Astrocyte (in vitro differentiated cells and primary cell): Measurements from ENCODE around the gene PRKD2. TPM values are rescaled to one million over a fixed set of nuclear protein-coding genes. Genes with fewer than 3 reads are reported as not detected.
"Not testable (repeated sequence)": the region's sequence is repeated elsewhere in the genome, so short reads cannot be mapped to it uniquely, and the experiment has no call there.

ENCODE experiments used
- DNase-seq: peaks from one replicate; pipeline ENCODE4 v3.0.0-alpha.2; 2010; ENCODE audit warnings: low read depth
- FAIRE-seq: peaks from 2 replicates; lab custom pipeline; 2011; peaks lifted over from hg19 to GRCh38; lab: Jason Lieb, UNC
- H2AFZ ChIP-seq: 2 replicates; pipeline ENCODE4 v1.6.0; 2012; ENCODE audit warnings: low read depth, low read length, inconsistent platforms
- H3K27ac ChIP-seq: 2 replicates; pipeline ENCODE4 v1.5.1; 2011; ENCODE audit warnings: low read depth, low read length, inconsistent platforms
- H3K27me3 ChIP-seq: 2 replicates; pipeline ENCODE4 v1.6.0; 2011; ENCODE audit warnings: low read length, inconsistent platforms; ENCODE audit not compliant: insufficient read depth
- H3K36me3 ChIP-seq: 2 replicates; pipeline ENCODE4 v1.5.1; 2011; ENCODE audit warnings: low read length, inconsistent platforms; ENCODE audit not compliant: insufficient read depth
- H3K4me1 ChIP-seq: 2 replicates; pipeline ENCODE4 v1.5.1; 2011; ENCODE audit warnings: low read length, inconsistent platforms; ENCODE audit not compliant: insufficient read depth
- H3K4me2 ChIP-seq: 2 replicates; pipeline ENCODE4 v1.6.0; 2012; ENCODE audit warnings: low read length, inconsistent platforms
- H3K4me3 ChIP-seq: 2 replicates; pipeline ENCODE4 v1.5.1; 2011; ENCODE audit warnings: low read depth, mild to moderate bottlenecking, low read length, inconsistent platforms; ENCODE audit not compliant: insufficient read depth
- H3K79me2 ChIP-seq: 2 replicates; pipeline ENCODE4 v1.6.0; 2012; ENCODE audit warnings: mild to moderate bottlenecking, low read length, inconsistent platforms; ENCODE audit not compliant: insufficient read depth
- H3K9ac ChIP-seq: 2 replicates; pipeline ENCODE4 v1.6.0; 2012; ENCODE audit warnings: mild to moderate bottlenecking, low read length, inconsistent platforms
- H3K9me3 ChIP-seq: 2 replicates; pipeline ENCODE4 v1.5.1; 2012; ENCODE audit warnings: low read depth, mild to moderate bottlenecking, low read length, inconsistent platforms; ENCODE audit not compliant: insufficient read depth
- H4K20me1 ChIP-seq: 2 replicates; pipeline ENCODE4 v1.6.0; 2012; ENCODE audit warnings: low read length, inconsistent platforms; ENCODE audit not compliant: insufficient read depth
- H3K27ac Mint-ChIP-seq: one replicate; pipeline ENCODE4 v1.8.0; 2021; ENCODE audit warnings: mild to moderate bottlenecking, mixed read lengths; ENCODE audit not compliant: unreplicated experiment
- H3K27me3 Mint-ChIP-seq: one replicate; pipeline ENCODE4 v1.8.0; 2021; ENCODE audit warnings: low read depth, mixed read lengths; ENCODE audit not compliant: unreplicated experiment
- H3K36me3 Mint-ChIP-seq: one replicate; pipeline ENCODE4 v1.8.0; 2021; ENCODE audit warnings: low read depth, mixed read lengths; ENCODE audit not compliant: unreplicated experiment
- H3K4me1 Mint-ChIP-seq: one replicate; pipeline ENCODE4 v1.8.0; 2021; ENCODE audit warnings: low read depth, mixed read lengths; ENCODE audit not compliant: unreplicated experiment
- H3K4me3 Mint-ChIP-seq: one replicate; pipeline ENCODE4 v1.8.0; 2021; ENCODE audit warnings: mild to moderate bottlenecking, moderate library complexity, mixed read lengths; ENCODE audit not compliant: unreplicated experiment
- H3K9me3 Mint-ChIP-seq: one replicate; pipeline ENCODE4 v1.8.0; 2021; ENCODE audit warnings: mild to moderate bottlenecking, mixed read lengths; ENCODE audit not compliant: unreplicated experiment
- EZH2 ChIP-seq: IDR thresholded peaks from 2 replicates; pipeline ENCODE4 v1.6.1; 2012; ENCODE audit warnings: mild to moderate bottlenecking, low read length, inconsistent platforms; ENCODE audit not compliant: insufficient read depth
- total RNA-seq: library from RNA; stranded (reverse); gene quantifications from 2 replicates; pipeline ENCODE4 v1.2.1, GENCODE V29; 2021
- TF ChIP-seq, protein P1 (sequence below): IDR thresholded peaks from 2 replicates; pipeline ENCODE4 v1.5.1; 2011; ENCODE audit warnings: low read depth, mild to moderate bottlenecking, inconsistent platforms, low read length, moderate library complexity; ENCODE audit not compliant: insufficient read depth

The PRKD2 gene
- total RNA-seq, 1 donor from 2014 or later, result 54.6 TPM

DNA sequence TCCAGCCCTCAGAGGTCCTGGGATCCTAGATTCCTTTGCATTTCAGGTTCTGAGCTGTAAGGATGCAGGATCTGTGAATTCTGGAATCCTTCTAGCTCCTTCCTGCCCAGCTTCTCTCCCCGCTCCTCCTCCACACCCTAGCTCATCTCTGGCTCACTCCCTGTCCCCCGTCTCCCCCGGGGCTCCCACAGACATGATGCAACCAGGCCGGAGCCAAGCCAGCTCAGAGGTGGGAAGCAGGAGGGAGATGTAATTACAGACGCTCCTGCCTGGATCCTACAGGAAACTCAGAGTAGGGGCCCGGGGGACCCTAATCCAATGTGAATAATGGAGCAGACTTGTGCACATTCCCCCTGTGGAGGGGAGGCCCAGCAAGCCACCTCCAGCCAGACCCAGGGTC is 85.4 kb downstream of the PRKD2 start:
- DNase-seq (no peak), FAIRE-seq (no peak)
- H3K4me3 Mint-ChIP-seq, result no peak overlapping the region
- Histone ChIP-seq H3K9me3 (no peaks in the 10 kb centered on the region), H3K4me3 (no peak overlapping the region), H3K79me2 (no peaks in the 10 kb centered on the region), H3K27me3 (peaks cover 5% of the 10 kb centered on the region), H4K20me1 (no peaks in the 10 kb centered on the region), H3K4me2 (no peak overlapping the region), H2AFZ (no peak overlapping the region), H3K27ac (no peak overlapping the region), H3K36me3 (no peaks in the 10 kb centered on the region), H3K4me1 (peaks cover 13% of the 10 kb centered on the region), H3K9ac (no peak overlapping the region)
- peaks cover 8% of the 10 kb centered on the region for H3K27me3 Mint-ChIP-seq
- peaks cover 15% of the 10 kb centered on the region for H3K4me1 Mint-ChIP-seq
- H3K9me3 Mint-ChIP-seq, result peaks cover 2% of the 10 kb centered on the region
- no peaks in the 10 kb centered on the region for H3K36me3 Mint-ChIP-seq
- H3K27ac Mint-ChIP-seq, result peak overlapping the region; percentile 69
- TF ChIP-seq, protein P1, sequence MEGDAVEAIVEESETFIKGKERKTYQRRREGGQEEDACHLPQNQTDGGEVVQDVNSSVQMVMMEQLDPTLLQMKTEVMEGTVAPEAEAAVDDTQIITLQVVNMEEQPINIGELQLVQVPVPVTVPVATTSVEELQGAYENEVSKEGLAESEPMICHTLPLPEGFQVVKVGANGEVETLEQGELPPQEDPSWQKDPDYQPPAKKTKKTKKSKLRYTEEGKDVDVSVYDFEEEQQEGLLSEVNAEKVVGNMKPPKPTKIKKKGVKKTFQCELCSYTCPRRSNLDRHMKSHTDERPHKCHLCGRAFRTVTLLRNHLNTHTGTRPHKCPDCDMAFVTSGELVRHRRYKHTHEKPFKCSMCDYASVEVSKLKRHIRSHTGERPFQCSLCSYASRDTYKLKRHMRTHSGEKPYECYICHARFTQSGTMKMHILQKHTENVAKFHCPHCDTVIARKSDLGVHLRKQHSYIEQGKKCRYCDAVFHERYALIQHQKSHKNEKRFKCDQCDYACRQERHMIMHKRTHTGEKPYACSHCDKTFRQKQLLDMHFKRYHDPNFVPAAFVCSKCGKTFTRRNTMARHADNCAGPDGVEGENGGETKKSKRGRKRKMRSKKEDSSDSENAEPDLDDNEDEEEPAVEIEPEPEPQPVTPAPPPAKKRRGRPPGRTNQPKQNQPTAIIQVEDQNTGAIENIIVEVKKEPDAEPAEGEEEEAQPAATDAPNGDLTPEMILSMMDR, result no peak
- TF ChIP-seq EZH2, result no peak

DNA sequence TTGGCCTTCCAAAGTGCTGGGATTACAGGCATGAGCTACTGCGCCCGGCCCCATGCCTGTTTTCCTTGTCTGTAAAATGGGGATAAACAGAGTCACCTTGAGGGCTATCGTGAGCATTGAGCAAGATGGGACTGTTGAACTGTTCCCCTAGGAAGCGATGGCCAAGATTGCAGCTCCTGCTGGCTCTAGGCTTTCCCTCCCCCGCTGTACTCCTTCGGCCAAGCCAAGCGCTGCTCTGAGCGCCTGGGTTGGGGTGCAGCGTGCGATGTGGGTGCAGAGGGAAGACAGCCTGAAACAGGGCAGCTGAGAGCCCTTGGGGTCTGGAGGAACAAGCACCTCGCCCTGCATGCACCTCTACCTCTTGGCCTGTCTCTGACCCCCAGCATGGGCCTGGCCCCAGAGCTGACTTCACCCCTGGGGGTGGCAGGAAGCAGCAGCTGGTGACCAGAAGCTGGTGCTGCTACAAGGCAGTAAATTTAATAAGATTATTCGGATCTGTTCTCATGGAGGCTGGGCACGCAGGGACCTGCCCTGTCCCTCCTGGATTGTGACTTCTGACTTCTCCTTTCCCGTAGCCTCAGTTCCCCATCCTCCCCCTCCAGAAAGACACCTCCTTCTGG is 86.2 kb downstream of the PRKD2 start:
- DNase-seq, result no peak
- H3K9ac ChIP-seq, result no peak overlapping the region
- H3K4me1 Mint-ChIP-seq, result peaks cover 15% of the 10 kb centered on the region
- TF ChIP-seq EZH2, result no peak
- TF ChIP-seq, protein P1, result no peak
- H3K4me1 ChIP-seq, result peaks cover 13% of the 10 kb centered on the region
- H3K27me3 ChIP-seq, result peaks cover 4% of the 10 kb centered on the region
- H3K9me3 Mint-ChIP-seq, result peaks cover 2% of the 10 kb centered on the region
- no peak overlapping the region for H3K27ac ChIP-seq
- H2AFZ ChIP-seq, result no peak overlapping the region
- H3K9me3 ChIP-seq, result no peaks in the 10 kb centered on the region
- peaks cover 6% of the 10 kb centered on the region for H3K27me3 Mint-ChIP-seq
- no peaks in the 10 kb centered on the region for H3K36me3 Mint-ChIP-seq
- FAIRE-seq, result no peak
- H3K36me3 ChIP-seq, result no peaks in the 10 kb centered on the region
- no peak overlapping the region for H3K4me3 ChIP-seq
- H3K79me2 ChIP-seq, result no peaks in the 10 kb centered on the region
- H3K4me2 ChIP-seq, result no peak overlapping the region
- no peak overlapping the region for H3K27ac Mint-ChIP-seq
- H3K4me3 Mint-ChIP-seq, result peak overlapping the region; percentile 34
- H4K20me1 ChIP-seq, result no peaks in the 10 kb centered on the region

DNA sequence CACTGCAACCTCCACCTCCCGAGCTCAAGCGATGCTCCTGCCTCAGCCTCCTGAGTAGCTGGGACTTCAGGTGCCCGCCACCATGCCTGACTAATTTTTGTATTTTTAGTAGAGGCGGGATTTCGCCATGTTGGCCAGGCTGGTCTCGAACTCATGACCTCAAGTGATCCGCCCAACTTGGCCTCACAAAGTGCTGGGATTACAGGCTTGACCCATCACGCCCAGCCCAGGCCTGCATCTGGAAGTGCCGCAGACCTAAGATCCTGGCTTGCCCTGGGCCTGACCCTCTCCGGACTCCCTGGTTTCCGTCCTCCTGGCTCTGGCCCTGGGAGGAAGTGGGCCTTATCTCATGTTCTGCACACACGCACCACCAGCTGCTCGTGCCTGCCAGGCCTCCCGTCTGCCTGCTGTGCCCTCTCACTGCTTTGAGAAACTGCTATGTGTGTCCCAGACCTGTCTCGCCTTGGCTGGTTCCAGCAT is 87.3 kb downstream of the PRKD2 start:
- no peak overlapping the region for H3K27ac ChIP-seq
- Mint-ChIP-seq H3K4me1 (peaks cover 18% of the 10 kb centered on the region), H3K27ac (no peak overlapping the region), H3K9me3 (peaks cover 2% of the 10 kb centered on the region), H3K27me3 (peaks cover 5% of the 10 kb centered on the region), H3K36me3 (no peaks in the 10 kb centered on the region), H3K4me3 (no peak overlapping the region)
- H4K20me1 ChIP-seq, result no peaks in the 10 kb centered on the region
- FAIRE-seq (no peak), DNase-seq (no peak)
- H3K27me3 ChIP-seq, result no peaks in the 10 kb centered on the region
- no peak overlapping the region for H3K4me3 ChIP-seq
- H3K4me2 ChIP-seq, result no peak overlapping the region
- H3K9me3 ChIP-seq, result no peaks in the 10 kb centered on the region
- H3K36me3 ChIP-seq, result no peaks in the 10 kb centered on the region
- H3K4me1 ChIP-seq, result peaks cover 23% of the 10 kb centered on the region
- no peak overlapping the region for H2AFZ ChIP-seq
- no peaks in the 10 kb centered on the region for H3K79me2 ChIP-seq
- H3K9ac ChIP-seq, result no peak overlapping the region
- TF ChIP-seq EZH2, result no peak
- TF ChIP-seq, protein P1, result no peak

DNA sequence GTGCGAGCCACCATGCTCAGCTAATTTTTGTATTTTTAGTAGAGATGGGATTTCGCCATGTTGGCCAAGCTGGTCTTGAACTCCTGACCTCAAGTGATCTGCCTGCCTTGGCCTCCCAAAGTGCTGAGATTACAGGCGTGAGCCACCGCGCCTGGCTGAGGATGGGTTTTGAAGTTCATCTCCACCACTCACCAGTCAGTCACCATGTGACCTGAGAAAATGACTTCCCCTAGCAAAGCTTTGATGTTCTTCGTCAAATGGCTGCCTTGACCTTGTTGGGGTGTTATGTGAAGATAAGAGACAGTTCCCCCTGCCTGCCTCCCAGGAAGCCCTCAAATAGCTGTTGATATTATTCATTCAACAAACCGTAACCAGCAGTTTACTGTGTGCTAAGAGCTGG is 87.9 kb downstream of the PRKD2 start:
- H3K27ac Mint-ChIP-seq, H3K4me2 ChIP-seq, H3K27me3 ChIP-seq, H3K9me3 ChIP-seq, DNase-seq, H4K20me1 ChIP-seq, H3K27ac ChIP-seq, H3K36me3 Mint-ChIP-seq, H3K4me3 ChIP-seq, H3K36me3 ChIP-seq, H3K79me2 ChIP-seq, H3K4me3 Mint-ChIP-seq, FAIRE-seq, H3K27me3 Mint-ChIP-seq, H3K9ac ChIP-seq, H2AFZ ChIP-seq, H3K9me3 Mint-ChIP-seq: not testable (repeated sequence)
- H3K4me1 Mint-ChIP-seq, result peaks cover 18% of the 10 kb centered on the region
- H3K4me1 ChIP-seq, result peaks cover 22% of the 10 kb centered on the region
